ENCODE data around the gene RPRD2.

RPRD2 gene

DNA sequence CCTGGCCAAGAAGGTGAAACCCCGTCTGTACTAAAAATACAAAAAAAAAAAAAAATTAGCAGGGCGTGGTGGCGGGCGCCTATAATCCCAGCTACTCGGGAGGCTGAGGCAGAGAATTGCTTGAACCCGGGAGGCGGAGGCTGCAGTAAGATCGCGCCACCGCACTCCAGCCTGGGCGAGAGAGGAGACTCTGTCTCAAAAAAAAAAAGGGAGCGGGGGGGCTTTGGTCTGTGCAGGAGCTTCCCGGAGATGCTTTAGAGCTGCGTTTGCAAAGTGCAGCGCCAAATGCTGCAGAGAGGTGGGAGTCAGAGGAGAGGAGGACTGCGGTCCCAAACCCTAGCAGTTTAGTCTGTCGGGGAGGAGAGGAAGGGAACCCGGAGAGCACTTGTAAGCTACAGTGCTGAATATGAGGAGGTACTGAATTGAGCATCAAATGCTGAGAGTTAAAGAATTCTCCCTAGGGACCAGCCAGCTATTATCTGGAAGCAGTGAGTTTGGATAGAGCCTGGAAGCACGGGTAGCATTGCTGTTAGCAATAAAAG lies 152.2 kb downstream of the RPRD2 start:
- no peak for DNase-seq

DNA sequence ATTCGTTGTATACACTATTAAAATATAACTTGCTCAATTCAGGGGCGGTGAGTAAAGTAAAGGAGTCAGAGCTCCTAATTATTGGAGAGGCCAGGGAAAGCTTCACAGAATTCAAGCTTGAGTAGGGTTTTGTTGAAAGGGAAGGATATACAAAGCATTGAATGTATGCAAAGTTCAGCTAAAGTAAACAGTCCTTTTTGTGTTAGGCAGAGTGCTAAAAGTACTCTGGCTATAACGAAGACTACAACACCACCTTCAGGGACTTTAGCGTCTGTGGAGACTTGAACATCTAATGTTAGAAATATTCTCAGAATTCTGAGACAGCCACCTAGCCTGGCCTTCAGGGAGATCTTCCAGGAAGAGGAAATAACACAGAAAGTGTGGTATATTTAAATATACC lies 152.7 kb downstream of the RPRD2 start:
- DNase-seq, result peak in 1 of 2 donors; percentile 10

- no peak for DNase-seq
These were observed 157.4 kb downstream of the RPRD2 start for GRCh38 chr1:150521196-150521968.

- DNase-seq, result no peak
These were observed 161.4 kb downstream of the RPRD2 start for GRCh38 chr1:150525348-150525747.

All from CD4-positive, alpha-beta T cell treated with Interleukin-4 for 1 hour (primary cell).